Bronchial epithelial cell (primary cell): ENCODE measurements around the gene CYP26B1. TPM values are rescaled to one million over a fixed set of nuclear protein-coding genes. Genes with fewer than 3 reads are reported as not detected.
A peak's percentile ranks its signal among the peaks of the same experiment; 100 is the strongest.

ENCODE experiments used
- DNase-seq: peaks from one replicate; pipeline ENCODE4 v3.0.0-alpha.2; 2010; ENCODE audit warnings: low read depth
- FAIRE-seq: peaks from 2 replicates; lab custom pipeline; 2011; peaks lifted over from hg19 to GRCh38; lab: Jason Lieb, UNC
- H3K27me3 ChIP-seq: 2 replicates; pipeline ENCODE4 v1.5.1; 2011; ENCODE audit warnings: low read length; ENCODE audit not compliant: control insufficient read depth, insufficient read depth
- H3K36me3 ChIP-seq: 2 replicates; pipeline ENCODE4 v1.5.1; 2011; ENCODE audit warnings: low read length; ENCODE audit not compliant: control insufficient read depth, insufficient read depth
- H3K4me3 ChIP-seq: 2 replicates; pipeline ENCODE4 v1.5.1; 2011; ENCODE audit warnings: mild to moderate bottlenecking, low read depth, low read length, control low read depth
- CTCF ChIP-seq: IDR thresholded peaks from 2 replicates; pipeline ENCODE4 v1.5.1; 2011; ENCODE audit warnings: mild to moderate bottlenecking, moderate library complexity, low read length, control low read depth, inconsistent platforms; ENCODE audit not compliant: insufficient read depth, severe bottlenecking
- total RNA-seq: library from RNA; depleted of rRNA; stranded (reverse); fragments of >200 nt; gene quantifications from 2 replicates; pipeline ENCODE4 v1.2.1, GENCODE V29; 2014

Gene CYP26B1
- total RNA-seq, 1 donor from 2014 or later: 0.53 TPM

GRCh38 chr2:72131916-72132841 lies 15.5 kb downstream of the CYP26B1 start:
- FAIRE-seq (no peak), DNase-seq (no peak)
- TF ChIP-seq CTCF: no peak
- H3K27me3 ChIP-seq: no peaks in the 10 kb centered on the region
- H3K36me3 ChIP-seq: no peaks in the 10 kb centered on the region
- no peak overlapping the region for H3K4me3 ChIP-seq

- Histone ChIP-seq H3K4me3 (no peak overlapping the region), H3K27me3 (no peaks in the 10 kb centered on the region), H3K36me3 (no peaks in the 10 kb centered on the region)
- FAIRE-seq (no peak), DNase-seq (no peak)
- TF ChIP-seq CTCF: no peak
Measured at GRCh38 chr2:72131371-72131891, 16.2 kb downstream of the CYP26B1 start.

GRCh38 chr2:72130659-72131360 lies 16.9 kb downstream of the CYP26B1 start:
- FAIRE-seq: no peak
- TF ChIP-seq CTCF: no peak

GRCh38 chr2:72129681-72130340 lies 17.9 kb downstream of the CYP26B1 start:
- DNase-seq (peak; percentile 52), FAIRE-seq (no peak)
- no peak for TF ChIP-seq CTCF
- H3K36me3 ChIP-seq: no peaks in the 10 kb centered on the region
- no peak overlapping the region for H3K4me3 ChIP-seq
- no peaks in the 10 kb centered on the region for H3K27me3 ChIP-seq

More at GRCh38 chr2:72130659-72131360, 16.9 kb downstream of the CYP26B1 start:
- DNase-seq: no peak
- Histone ChIP-seq H3K36me3 (no peaks in the 10 kb centered on the region), H3K27me3 (no peaks in the 10 kb centered on the region), H3K4me3 (no peak overlapping the region)

- no peak for DNase-seq
- no peak for FAIRE-seq
- Histone ChIP-seq H3K27me3 (no peaks in the 10 kb centered on the region), H3K4me3 (no peak overlapping the region), H3K36me3 (no peaks in the 10 kb centered on the region)
- TF ChIP-seq CTCF: no peak
Measured at GRCh38 chr2:72128843-72129227, 18.8 kb downstream of the CYP26B1 start.
